HG03064 (cell line): ENCODE data around the gene PAK5.

ENCODE experiments used
- ATAC-seq: cut with Tn5 transposase; IDR thresholded peaks from one replicate; pipeline ENCODE4 v1.9.1; 2021; ENCODE audit warnings: low read depth; ENCODE audit not compliant: unreplicated experiment

Gene PAK5

GRCh38 chr20:9534025-9534424 is 304.9 kb downstream of the PAK5 start:
- no peak for ATAC-seq

GRCh38 chr20:9532069-9532838 is 306.6 kb downstream of the PAK5 start:
- no peak for ATAC-seq

GRCh38 chr20:9531581-9531980 is 307.3 kb downstream of the PAK5 start:
- ATAC-seq, result no peak

- ATAC-seq, result no peak
Observed at GRCh38 chr20:9523636-9524035, 315.2 kb downstream of the PAK5 start.

GRCh38 chr20:9520086-9520485 is 318.8 kb downstream of the PAK5 start:
- ATAC-seq, result no peak

- ATAC-seq, result no peak
Observed at GRCh38 chr20:9518576-9519175, 320.2 kb downstream of the PAK5 start.

- ATAC-seq, result no peak
Observed at GRCh38 chr20:9517297-9518162, 321.3 kb downstream of the PAK5 start.

GRCh38 chr20:9516234-9516871 is 322.5 kb downstream of the PAK5 start:
- no peak for ATAC-seq

GRCh38 chr20:9515741-9516233 is 323.1 kb downstream of the PAK5 start:
- no peak for ATAC-seq

- no peak for ATAC-seq
Observed at GRCh38 chr20:9515214-9515585, 323.7 kb downstream of the PAK5 start.

- no peak for ATAC-seq
Observed at GRCh38 chr20:9514461-9515213, 324.2 kb downstream of the PAK5 start, which contains the start of gene LAMP5. LAMP5 (plus strand) TSS chr20:9514590; CDS start chr20:9514853, 263 bp downstream.

- ATAC-seq, result no peak
Observed at GRCh38 chr20:9514072-9514460, 324.8 kb downstream of the PAK5 start.

GRCh38 chr20:9510911-9511310 is 328.0 kb downstream of the PAK5 start:
- ATAC-seq, result no peak

- no peak for ATAC-seq
Observed at GRCh38 chr20:9509246-9509645, 329.6 kb downstream of the PAK5 start.

- no peak for ATAC-seq
Observed at GRCh38 chr20:9508696-9509178, 330.1 kb downstream of the PAK5 start.

- no peak for ATAC-seq
Observed at GRCh38 chr20:9508240-9508661, 330.6 kb downstream of the PAK5 start.

GRCh38 chr20:9507544-9508239 is 331.2 kb downstream of the PAK5 start:
- no peak for ATAC-seq

- ATAC-seq, result no peak
Observed at GRCh38 chr20:9506964-9507369, 331.9 kb downstream of the PAK5 start.

- ATAC-seq, result no peak
Observed at GRCh38 chr20:9506280-9506821, 332.5 kb downstream of the PAK5 start.
